ENCODE measurements around the gene SMYD2.

The SMYD2 gene

DNA sequence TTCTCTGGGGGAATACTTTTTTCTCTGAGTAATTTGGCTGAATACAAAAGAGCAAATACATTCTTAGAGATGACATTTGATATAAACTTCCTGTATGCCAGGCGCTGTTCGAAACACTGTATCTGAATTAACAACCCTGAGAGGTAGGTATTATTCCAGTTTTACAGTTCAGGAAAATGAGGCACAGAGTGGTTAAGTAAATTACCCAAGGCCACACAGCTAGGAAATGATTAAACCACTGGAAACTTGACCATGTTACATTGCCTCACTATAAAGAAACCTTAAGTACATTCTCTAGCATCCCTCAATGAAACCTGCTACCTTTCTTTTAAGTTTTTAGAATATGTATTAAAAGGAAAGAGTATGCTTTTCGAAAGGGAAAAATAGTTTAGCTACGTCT, 54.6 kb downstream of the SMYD2 start:
- no peaks in the 10 kb centered on the region; the same call in 1 of the 2 replicates for H3K36me3 ChIP-seq (ENCODE audit: control insufficient read depth, insufficient read depth, low read length)
- TF ChIP-seq CTCF (IDR thresholded peaks at IDR 0.05; ENCODE audit: insufficient read depth, low read length, poor library complexity, severe bottlenecking): no peak
- no peak overlapping the region for H3K4me3 ChIP-seq (replicated peaks; ENCODE audit: low read depth, low read length)
- H3K27me3 ChIP-seq (replicated peaks; ENCODE audit: control insufficient read depth, insufficient read depth, low read length): no peaks in the 10 kb centered on the region
- no peak for DNase-seq (ENCODE audit: extremely low read depth, insufficient read length)

DNA sequence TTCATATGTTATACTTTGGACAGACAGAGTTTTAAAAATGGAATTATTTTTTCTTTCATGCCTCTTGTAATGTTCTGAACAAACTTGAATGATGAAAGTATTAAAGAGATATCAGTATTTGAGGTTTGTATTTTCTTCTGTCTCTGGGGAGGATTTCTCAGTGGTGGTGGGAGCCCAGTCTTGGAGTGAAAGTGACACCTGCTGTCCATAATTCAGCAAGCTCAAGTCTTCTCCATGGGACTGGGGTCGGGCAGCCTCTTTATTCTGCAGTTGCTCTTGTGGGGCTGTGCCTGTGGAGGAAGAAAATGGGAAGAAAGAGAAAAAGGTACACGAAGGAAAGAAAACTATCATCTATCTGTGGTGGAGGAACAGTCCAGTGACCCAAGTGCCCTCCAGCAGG, 56.1 kb downstream of the SMYD2 start:
- no peak overlapping the region for H3K4me3 ChIP-seq (replicated peaks; ENCODE audit: low read depth, low read length)
- no peak for DNase-seq (ENCODE audit: extremely low read depth, insufficient read length)
- H3K27me3 ChIP-seq (replicated peaks; ENCODE audit: control insufficient read depth, insufficient read depth, low read length): no peaks in the 10 kb centered on the region
- H3K36me3 ChIP-seq (ENCODE audit: control insufficient read depth, insufficient read depth, low read length): no peaks in the 10 kb centered on the region; the same call in 1 of the 2 replicates
- TF ChIP-seq CTCF (IDR thresholded peaks at IDR 0.05; ENCODE audit: insufficient read depth, low read length, poor library complexity, severe bottlenecking): no peak

- Histone ChIP-seq H3K27me3 (replicated peaks; ENCODE audit: control insufficient read depth, insufficient read depth, low read length) (no peaks in the 10 kb centered on the region), H3K4me3 (replicated peaks; ENCODE audit: low read depth, low read length) (no peak overlapping the region), H3K36me3 (ENCODE audit: control insufficient read depth, insufficient read depth, low read length) (no peaks in the 10 kb centered on the region; the same call in 1 of the 2 replicates)
- no peak for TF ChIP-seq CTCF (IDR thresholded peaks at IDR 0.05; ENCODE audit: insufficient read depth, low read length, poor library complexity, severe bottlenecking)
- no peak for DNase-seq (ENCODE audit: extremely low read depth, insufficient read length)
Observed at GRCh38 chr1:214337511-214337910, 56.6 kb downstream of the SMYD2 start.

DNA sequence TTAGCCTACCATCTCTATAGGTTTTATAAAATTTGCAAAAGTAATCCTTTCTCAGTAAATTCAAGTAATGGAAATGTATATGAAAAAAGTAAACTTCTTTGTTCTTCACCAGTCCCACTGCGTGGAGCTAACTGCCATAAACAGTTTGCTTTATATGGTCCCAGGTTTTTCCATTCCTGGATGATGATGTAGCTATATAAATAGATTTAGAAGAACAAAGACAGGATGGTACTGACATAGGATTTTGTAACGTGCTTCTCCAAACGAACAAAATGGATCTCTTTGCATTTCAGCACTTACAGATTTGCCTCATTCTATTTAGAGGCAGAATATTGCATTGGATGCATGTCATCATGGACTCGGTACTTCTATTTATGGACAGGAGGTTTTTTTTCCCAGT, 57.3 kb downstream of the SMYD2 start:
- H3K27me3 ChIP-seq (replicated peaks; ENCODE audit: control insufficient read depth, insufficient read depth, low read length): no peaks in the 10 kb centered on the region
- no peak for DNase-seq (ENCODE audit: extremely low read depth, insufficient read length)
- no peak for TF ChIP-seq CTCF (IDR thresholded peaks at IDR 0.05; ENCODE audit: insufficient read depth, low read length, poor library complexity, severe bottlenecking)
- H3K4me3 ChIP-seq (replicated peaks; ENCODE audit: low read depth, low read length): no peak overlapping the region
- H3K36me3 ChIP-seq (ENCODE audit: control insufficient read depth, insufficient read depth, low read length): no peaks in the 10 kb centered on the region; the same call in 1 of the 2 replicates

DNA sequence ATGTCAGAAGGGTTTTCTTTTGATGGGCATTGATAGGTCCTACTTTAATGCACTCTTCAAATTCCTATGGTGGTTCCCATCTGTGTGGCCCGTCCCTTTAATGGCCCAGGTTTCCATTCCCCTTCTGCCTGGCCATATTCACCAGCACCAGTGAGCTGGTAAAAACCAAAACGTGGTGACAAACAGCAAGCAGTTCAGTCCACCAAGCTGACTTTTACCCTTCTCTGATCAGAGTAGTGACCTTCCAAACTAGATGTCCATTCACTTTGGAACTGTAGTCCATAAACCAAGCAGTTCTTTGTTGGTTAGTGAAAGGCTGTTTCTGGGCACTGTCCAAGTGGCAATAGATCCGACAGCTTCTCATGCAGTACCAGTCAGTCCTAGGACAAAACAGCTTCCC, 60.5 kb downstream of the SMYD2 start:
- no peak for DNase-seq (ENCODE audit: extremely low read depth, insufficient read length)
- H3K27me3 ChIP-seq (replicated peaks; ENCODE audit: control insufficient read depth, insufficient read depth, low read length): no peaks in the 10 kb centered on the region
- no peak overlapping the region for H3K4me3 ChIP-seq (replicated peaks; ENCODE audit: low read depth, low read length)
- no peak for TF ChIP-seq CTCF (IDR thresholded peaks at IDR 0.05; ENCODE audit: insufficient read depth, low read length, poor library complexity, severe bottlenecking)
- no peaks in the 10 kb centered on the region; the same call in 1 of the 2 replicates for H3K36me3 ChIP-seq (ENCODE audit: control insufficient read depth, insufficient read depth, low read length)

DNA sequence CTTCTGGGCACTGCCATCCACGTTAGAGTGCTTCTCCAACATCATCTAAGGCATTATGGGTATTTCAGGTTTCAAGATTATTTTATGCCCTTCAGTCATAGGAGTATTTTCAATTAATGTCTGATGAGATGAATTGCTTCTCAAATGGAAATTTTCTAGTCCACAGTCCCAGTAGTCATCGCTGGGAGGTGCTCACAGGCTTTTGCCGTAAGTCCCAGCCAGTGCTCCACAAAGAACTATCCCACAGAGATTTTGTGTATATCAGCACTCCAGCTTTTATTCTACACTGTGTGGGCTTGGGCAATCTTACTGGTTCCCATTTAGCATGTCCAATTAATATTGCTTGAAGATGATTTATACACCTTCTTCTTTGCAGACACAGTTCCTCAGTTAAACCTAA, 61.0 kb downstream of the SMYD2 start:
- no peak for TF ChIP-seq CTCF (IDR thresholded peaks at IDR 0.05; ENCODE audit: insufficient read depth, low read length, poor library complexity, severe bottlenecking)
- no peaks in the 10 kb centered on the region; the same call in 1 of the 2 replicates for H3K36me3 ChIP-seq (ENCODE audit: control insufficient read depth, insufficient read depth, low read length)
- no peak for DNase-seq (ENCODE audit: extremely low read depth, insufficient read length)
- no peak overlapping the region for H3K4me3 ChIP-seq (replicated peaks; ENCODE audit: low read depth, low read length)
- H3K27me3 ChIP-seq (replicated peaks; ENCODE audit: control insufficient read depth, insufficient read depth, low read length): no peaks in the 10 kb centered on the region

Data from GM06990 (cell line).